HG03565 (cell line): ENCODE measurements around the gene KRT71.

ENCODE experiments used
- ATAC-seq: cut with Tn5 transposase; IDR thresholded peaks from one replicate; pipeline ENCODE4 v1.9.1; 2021; ENCODE audit warnings: mild to moderate bottlenecking, moderate library complexity; ENCODE audit not compliant: unreplicated experiment

KRT71 gene

DNA sequence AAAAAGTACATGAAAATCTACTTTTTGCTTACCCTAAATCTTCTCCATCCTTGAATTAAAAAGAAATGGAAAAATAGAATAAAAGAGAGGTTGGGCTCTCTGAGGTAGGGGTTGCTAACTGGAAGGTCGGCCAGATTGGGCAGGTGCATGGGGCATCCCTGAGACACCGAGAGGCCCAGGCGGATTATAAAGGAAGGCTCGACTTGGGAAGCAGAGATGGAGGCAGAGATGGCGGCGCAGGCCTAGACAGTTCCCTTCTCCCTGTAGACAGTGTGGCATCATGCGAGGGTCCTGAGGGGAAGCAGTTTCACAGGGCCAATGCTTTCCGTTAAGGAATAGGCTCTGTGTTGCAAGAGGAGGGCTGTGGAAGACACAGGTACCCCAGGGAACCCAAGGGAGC, 24.4 kb upstream of the KRT71 start:
- no peak for ATAC-seq

- no peak for ATAC-seq
These were observed 23.0 kb upstream of the KRT71 start for GRCh38 chr12:52575948-52576347.

- ATAC-seq = no peak
These were observed 22.3 kb upstream of the KRT71 start for GRCh38 chr12:52575256-52575655.

DNA sequence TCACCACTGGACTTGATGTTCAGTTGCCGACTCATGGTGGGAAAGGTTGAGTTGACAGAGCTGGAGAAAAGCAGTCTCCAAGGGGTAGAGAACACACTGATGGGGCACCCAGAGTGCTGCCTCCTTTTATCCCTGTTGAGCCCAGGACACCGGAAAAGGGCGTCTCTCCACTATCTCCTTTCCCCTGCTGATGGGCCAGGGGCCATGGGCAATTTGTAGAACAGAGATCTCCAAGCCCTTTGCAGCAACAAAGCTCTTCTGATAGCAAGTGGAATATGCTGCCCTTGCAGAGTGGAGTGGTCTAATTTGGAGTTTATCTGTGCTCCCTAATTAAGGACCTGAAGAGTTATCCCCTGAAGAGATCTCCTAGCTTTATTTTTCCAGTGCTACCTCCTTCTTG, 20.8 kb upstream of the KRT71 start, which contains the start of gene KRT74:
TSS of gene KRT74 (minus strand) at position 101 of the 400 bp plus-strand sequence. CDS start at position 35, 66 bp downstream.
- ATAC-seq = no peak

- ATAC-seq = no peak
These were observed 20.4 kb upstream of the KRT71 start for GRCh38 chr12:52573306-52573705.

GRCh38 chr12:52570511-52570910, 17.6 kb upstream of the KRT71 start:
- no peak for ATAC-seq

- ATAC-seq = no peak
These were observed 15.2 kb upstream of the KRT71 start for GRCh38 chr12:52568111-52568510.

DNA sequence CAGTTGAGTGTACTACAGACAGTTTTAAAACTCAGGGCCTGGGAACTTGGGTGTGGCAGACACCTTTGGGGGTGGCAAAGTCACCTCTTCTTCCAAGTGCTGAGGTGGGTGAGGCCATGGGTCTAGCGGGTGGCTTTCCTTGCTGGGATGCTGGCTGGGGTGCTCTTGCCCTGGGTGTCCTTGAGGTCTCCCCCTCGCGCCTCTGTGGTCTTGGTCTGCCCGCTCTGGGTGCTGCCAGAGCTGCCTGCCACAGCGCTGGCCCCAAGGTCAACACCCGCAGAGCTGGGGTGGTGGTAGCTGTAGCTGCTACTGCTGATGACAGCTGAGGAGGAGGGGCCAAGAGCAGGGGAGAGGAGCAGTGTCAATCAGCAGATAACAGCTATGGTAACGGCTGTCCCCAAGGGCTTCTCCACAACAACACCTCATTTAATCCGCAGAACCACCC, 13.9 kb upstream of the KRT71 start:
- ATAC-seq = no peak

- ATAC-seq = no peak
These were observed 11.6 kb upstream of the KRT71 start for GRCh38 chr12:52564582-52564981.

DNA sequence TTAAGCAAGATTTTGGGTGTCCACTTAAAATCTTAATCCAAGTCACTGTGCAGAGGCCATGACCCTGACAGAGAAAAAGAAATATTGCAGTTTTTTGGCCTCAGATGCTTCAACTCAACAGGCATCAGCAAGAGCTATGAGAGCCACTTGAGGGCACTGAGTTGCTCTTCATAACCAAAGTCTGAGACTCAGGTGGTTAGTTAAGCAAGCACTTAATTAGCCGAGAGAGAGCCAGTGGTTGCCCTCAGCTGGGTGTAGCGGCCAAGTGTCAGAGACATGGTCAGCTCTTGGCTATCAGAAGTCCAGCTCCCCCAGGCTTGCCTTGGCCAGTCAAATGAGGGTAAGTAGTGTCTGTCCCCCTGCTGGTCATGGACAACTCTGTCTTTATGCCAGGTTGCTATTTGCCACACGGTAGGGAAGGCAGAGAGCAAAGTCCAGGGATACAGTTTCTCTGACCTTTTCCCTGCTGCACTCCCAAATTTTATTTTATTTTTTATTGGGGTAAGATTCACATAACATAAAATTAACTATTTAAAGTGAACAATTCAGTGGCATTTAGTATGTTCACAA, 9.0 kb upstream of the KRT71 start:
- no peak for ATAC-seq

- no peak for ATAC-seq
These were observed 7.0 kb upstream of the KRT71 start for GRCh38 chr12:52559979-52560378.

- no peak for ATAC-seq
These were observed 6.0 kb upstream of the KRT71 start for GRCh38 chr12:52558781-52559445.

- no peak for ATAC-seq
These were observed 4.5 kb upstream of the KRT71 start for GRCh38 chr12:52557476-52557875.

DNA sequence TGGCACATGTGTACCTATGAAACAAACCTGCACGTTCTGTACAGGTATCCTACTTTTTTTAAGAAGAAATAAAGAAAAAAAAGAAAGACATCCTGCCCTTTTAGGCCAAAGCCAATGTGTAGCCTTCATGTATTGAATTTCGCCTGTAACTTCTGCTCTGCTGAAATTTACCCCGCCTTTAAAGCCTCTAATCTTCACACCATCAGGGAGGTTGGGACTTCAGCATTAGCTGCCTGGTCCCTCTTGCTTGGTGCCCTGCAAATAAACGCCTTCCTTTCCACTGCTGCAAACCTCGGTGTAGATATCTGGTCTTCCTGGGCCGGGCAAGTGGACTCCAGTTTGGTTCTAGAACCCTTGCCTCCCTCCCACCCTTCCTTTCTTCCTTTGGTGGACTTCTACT, 2.6 kb upstream of the KRT71 start:
- no peak for ATAC-seq

GRCh38 chr12:52552055-52552454, 890 bp downstream of the KRT71 start:
- no peak for ATAC-seq

DNA sequence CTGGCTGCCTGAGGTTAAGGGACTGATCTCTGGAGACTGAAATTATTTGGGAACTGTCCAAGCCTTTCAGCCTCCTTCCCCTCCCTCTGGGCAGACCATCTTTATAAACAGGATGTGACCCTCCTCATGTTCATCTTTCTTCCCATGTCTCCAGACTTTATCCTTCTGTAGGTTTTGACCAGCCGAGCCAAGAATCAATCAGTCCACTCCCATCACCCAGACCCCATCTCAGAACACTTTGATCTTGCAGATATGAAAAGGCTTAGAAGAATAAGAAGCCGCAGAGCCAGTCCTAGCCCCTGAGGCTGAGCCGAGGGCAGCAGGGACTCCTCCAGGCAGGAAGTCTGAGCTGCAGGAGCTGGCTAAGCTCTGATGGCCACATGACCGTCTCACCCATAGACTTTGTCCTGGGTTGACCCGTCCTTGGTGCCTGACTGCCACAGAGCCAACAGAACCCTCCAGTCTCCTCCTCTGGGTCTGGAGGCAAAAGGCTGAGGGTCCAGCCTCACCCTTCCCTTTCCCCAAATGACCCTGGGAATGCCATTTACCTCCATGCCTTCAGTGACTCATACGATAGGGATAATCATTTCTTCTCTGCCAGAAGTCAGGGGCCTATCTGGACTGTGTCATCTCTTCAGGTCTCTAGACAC, 1.6 kb downstream of the KRT71 start:
- ATAC-seq = no peak

GRCh38 chr12:52546126-52546525, 6.8 kb downstream of the KRT71 start:
- ATAC-seq = no peak

DNA sequence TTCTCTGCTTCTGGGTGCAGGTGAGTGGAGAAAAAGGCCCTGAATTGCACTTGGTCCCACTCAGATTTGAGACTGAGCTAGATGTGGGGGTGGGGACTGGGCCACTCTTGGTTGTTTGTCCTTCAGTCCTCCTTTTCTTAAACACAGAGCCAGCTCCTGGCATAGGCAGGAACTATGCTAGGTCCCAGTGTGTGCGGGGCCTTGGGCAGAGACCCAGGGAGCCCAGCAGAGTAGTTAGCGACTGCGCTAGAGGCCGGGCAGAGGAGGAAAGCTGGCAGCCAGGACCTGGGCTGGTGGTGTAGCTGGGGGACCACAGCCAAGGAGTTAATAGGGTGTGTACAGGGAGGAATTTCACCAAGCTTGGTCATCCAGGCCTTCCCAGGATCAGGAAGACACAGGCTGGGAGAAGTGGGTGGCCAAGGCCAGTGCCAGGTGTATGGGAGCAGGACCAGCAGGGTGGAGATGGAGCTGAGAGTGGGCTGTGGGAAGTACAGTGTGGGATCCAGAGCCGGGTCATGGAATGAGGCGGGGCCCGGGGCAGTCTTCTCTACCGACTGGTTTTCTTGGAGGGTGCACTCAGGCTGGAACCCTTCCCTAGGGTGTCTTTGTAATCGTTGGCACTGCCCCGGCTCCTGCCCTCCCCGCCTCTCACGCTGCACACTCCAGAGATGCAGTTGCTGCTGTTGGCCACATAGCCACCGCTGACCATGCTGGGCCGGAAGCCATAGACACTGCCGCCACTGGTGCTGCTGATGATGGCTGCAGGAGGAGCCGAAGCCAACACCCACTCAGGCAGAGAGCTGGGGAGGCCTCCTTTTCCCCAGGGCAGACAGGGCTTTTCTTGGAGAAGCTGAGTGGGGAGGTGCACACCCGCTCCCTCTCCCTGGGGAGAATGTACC, 8.7 kb downstream of the KRT71 start:
- ATAC-seq = no peak

DNA sequence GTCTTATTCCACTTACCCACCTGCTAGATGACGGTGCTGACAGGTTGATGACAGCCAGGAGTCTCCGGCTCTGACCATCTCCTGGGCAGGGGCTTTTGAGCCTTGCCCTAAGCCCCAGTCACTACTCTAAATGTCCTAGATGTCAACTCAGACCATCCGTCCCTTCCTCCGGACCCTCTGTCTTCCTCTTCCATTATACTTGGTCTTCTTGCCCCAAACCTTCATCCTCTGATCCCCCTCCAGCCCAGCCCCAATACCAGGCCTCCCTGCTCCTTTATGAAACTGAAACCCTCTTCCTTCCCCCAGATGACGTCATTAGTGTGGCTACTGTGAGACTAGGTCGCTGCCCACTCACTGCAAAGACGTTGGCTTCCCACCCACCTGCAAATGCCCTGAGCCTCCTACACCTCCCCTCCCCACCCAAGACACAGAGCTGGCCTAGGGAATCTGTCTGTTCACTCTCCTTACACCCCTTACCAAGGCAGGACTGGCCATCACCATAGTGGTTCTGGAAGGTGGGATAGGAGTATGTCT, 10.1 kb downstream of the KRT71 start:
- no peak for ATAC-seq

GRCh38 chr12:52542157-52542556, 10.8 kb downstream of the KRT71 start:
- no peak for ATAC-seq

GRCh38 chr12:52541709-52542108, 11.2 kb downstream of the KRT71 start:
- ATAC-seq = no peak
